ENCODE data around the gene MEIS3. TPM values are rescaled to one million over a fixed set of nuclear protein-coding genes. Genes with fewer than 3 reads are reported as not detected.
"Not testable (repeated sequence)": the region's sequence is repeated elsewhere in the genome, so short reads cannot be mapped to it uniquely, and the experiment has no call there.

MEIS3 gene
- polyA plus RNA-seq, 1 donor, result 19.7 TPM

DNA sequence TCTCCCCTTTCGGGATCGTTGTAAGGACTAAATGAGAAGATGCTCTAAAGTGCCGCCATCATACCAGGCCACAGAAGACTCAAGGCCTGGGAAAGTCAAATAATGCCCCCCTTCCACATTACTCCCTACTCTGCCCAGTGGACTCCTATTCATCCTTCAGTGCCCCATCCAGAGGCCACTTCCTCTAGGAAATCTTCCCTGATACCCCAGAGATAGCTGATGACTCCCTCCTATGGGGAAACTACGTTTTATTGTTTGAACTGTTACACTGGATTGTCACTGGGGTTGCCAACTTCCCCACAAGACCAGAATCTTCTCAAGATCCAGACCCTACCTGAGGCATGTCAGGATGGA, 14.2 kb downstream of the MEIS3 start:
- Histone ChIP-seq H3K36me3 (ENCODE audit: control insufficient read depth, insufficient read depth, low read length) (no peaks in the 10 kb centered on the region), H3K4me3 (ENCODE audit: low read length) (no peak overlapping the region), H3K4me1 (ENCODE audit: control insufficient read depth, insufficient read depth, low read length) (no peaks in the 10 kb centered on the region), H3K9me3 (ENCODE audit: control insufficient read depth, low read depth, low read length) (no peaks in the 10 kb centered on the region), H3K27me3 (ENCODE audit: control insufficient read depth, insufficient read depth, low read length) (peaks cover 12% of the 10 kb centered on the region), H3K27ac (ENCODE audit: low read length) (no peak overlapping the region)
- DNase-seq, result no peak
- 100% methylated on average over 2 of the region's 4 CpGs for WGBS (ENCODE audit: insufficient coverage, low lambda C conversion rate)

DNA sequence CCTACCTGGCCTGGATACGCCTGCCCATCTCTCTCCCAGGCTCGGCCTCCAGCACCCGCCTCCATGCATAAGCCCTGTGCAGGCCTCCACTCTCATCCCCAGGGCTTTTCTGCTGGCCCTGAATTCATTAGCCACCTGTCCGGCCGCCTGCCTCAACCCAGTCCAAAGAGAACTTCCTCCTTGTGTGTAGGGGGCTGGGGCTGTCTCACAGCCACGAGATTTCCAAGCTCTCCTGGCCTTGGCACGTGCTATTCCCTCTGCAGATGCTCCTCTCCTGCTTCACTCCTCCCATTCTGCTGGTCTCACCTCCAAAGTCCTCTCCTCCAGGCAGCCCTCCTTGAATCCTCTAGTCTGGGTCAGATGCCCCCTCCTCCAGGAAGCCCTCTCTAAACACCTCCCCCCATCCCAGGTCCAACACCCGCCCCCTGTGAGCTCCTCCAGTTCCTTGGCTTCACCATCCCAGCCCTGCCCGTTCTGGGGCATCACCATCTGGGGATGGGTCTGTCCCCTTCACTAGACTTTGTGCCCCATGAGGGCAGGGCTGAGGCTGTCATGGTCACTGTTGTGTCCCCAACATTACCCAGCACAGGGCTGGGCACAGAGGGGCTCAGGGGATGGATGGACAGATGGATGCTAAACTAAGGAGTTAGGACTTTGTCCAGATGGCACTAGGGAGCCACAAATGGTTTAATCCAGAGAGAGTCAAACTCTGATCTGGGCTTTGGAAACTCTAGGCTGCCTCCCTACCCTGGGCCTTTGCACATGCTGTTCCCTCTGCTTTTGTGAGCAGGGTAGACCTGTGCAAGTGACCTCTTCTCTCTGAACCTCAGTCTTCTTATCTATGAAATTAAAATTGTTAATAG, 14.8 kb downstream of the MEIS3 start:
- Histone ChIP-seq H3K4me3 (ENCODE audit: low read length) (no peak overlapping the region), H3K36me3 (ENCODE audit: control insufficient read depth, insufficient read depth, low read length) (no peaks in the 10 kb centered on the region), H3K27ac (ENCODE audit: low read length) (no peak overlapping the region), H3K9me3 (ENCODE audit: control insufficient read depth, low read depth, low read length) (no peaks in the 10 kb centered on the region), H3K4me1 (ENCODE audit: control insufficient read depth, insufficient read depth, low read length) (no peaks in the 10 kb centered on the region), H3K27me3 (ENCODE audit: control insufficient read depth, insufficient read depth, low read length) (peaks cover 13% of the 10 kb centered on the region)
- no CpG with 5 or more reads among the region's 9 CpGs for WGBS (ENCODE audit: insufficient coverage, low lambda C conversion rate)
- no peak for DNase-seq

DNA sequence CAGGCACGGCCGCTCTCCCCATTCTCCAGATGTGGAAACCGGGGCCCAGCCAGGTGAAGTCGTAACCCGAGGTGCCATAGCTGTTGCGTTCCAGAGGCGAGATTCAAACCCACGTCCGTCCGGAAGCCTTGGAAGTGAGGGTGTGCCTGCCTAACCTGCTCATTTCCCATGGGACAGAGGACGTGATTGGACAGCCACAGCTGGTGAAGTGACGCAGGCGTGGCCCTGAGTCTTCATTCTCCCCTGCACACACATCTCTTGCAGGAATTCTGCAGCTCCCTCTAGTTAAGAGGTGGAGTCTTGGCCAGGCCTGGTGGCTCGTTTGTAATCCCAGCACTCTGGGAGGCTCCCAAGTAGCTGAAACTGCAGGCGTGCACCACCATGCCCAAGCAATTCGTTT, 16.8 kb downstream of the MEIS3 start:
- no CpG with 5 or more reads among the region's 16 CpGs for WGBS (ENCODE audit: insufficient coverage, low lambda C conversion rate)
- Histone ChIP-seq H3K4me1 (ENCODE audit: control insufficient read depth, insufficient read depth, low read length) (no peaks in the 10 kb centered on the region), H3K9me3 (ENCODE audit: control insufficient read depth, low read depth, low read length) (no peaks in the 10 kb centered on the region), H3K4me3 (ENCODE audit: low read length) (no peak overlapping the region), H3K36me3 (ENCODE audit: control insufficient read depth, insufficient read depth, low read length) (no peaks in the 10 kb centered on the region), H3K27me3 (ENCODE audit: control insufficient read depth, insufficient read depth, low read length) (peaks cover 26% of the 10 kb centered on the region), H3K27ac (ENCODE audit: low read length) (no peak overlapping the region)
- DNase-seq, result no peak

DNA sequence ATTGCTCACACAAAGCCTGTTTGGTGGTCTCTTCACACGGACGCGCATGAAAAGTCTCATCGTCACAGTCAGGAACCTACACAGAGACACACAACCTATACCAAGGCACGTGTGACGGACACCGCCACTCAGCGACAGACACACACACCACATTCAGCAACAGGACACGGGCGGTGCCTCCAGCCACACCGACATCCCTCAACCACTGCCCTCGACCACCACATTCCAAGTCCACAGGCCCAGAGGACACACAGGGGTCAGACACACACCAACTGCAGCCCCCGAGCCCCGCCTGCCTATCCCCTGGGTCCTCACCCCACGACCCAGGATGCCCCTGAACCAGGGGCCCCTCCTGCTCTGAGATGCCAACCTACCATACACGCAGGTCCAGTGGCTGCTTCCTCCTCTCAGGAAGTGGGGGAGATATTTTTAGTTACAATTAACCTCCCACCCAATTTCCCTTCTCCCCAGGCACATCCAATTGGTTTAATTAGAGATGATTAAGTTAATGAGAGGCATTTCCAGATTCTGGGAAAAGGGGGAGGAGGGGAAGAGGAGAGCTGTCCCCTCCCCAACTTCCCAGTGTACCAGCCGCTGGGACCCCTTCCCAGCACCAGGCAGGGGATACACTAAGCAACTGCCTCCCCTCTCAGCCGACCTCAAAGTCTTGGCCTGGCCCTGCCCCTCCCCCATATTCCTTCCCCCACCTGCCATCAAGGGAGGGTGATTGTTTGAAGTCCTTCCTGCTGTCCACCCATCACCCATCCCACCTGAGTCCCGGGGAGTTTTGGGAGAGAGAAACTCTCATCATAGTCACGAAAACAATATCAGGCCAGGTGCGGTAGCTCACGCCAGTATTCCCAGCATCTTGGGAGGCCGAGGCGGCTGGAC, 20.4 kb downstream of the MEIS3 start:
- whole genome bisulfite sequencing (ENCODE audit: insufficient coverage, low lambda C conversion rate), result no CpG with 5 or more reads among the region's 24 CpGs
- Histone ChIP-seq H3K4me1 (ENCODE audit: control insufficient read depth, insufficient read depth, low read length) (no peaks in the 10 kb centered on the region), H3K27me3 (ENCODE audit: control insufficient read depth, insufficient read depth, low read length) (peaks cover 13% of the 10 kb centered on the region), H3K36me3 (ENCODE audit: control insufficient read depth, insufficient read depth, low read length) (no peaks in the 10 kb centered on the region), H3K4me3 (ENCODE audit: low read length) (no peak overlapping the region), H3K27ac (ENCODE audit: low read length) (no peak overlapping the region), H3K9me3 (ENCODE audit: control insufficient read depth, low read depth, low read length) (no peaks in the 10 kb centered on the region)
- no peak for DNase-seq

DNA sequence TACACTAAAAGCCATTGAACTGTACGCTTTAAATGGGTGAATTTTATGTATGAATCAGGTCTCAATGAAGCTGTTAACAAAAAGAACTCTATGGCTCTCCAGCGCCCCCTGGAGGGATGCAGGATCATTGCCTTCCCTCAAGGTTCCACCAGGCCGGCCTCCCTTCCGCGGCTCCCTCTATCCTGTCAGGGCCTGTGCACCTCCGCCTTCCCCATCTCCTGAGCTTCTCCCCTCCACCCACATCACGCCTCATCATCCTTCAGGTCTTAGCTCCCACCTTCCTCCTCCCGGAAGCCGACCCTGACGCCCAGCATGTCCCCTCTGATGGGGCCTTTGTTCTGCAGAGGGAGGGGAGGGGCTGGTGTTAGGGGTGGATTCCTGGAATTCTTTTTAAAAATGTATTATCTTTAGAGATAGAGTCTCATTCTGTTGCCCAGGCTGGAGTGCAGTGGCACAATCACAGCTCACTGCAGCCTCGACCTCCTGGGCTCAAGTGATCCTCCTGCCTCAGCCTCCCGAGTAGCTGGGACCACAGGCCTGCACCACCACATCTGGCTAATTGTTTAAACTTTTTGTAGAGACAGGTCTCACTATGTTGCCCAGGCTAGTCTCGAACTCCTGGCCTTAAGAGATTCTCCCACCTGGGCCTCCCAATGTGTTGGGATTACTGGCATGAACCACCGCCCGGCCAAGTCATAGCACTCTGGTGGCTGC, 27.7 kb downstream of the MEIS3 start:
- H3K27ac ChIP-seq (ENCODE audit: low read length), result no peak overlapping the region
- H3K36me3 ChIP-seq (ENCODE audit: control insufficient read depth, insufficient read depth, low read length), result no peaks in the 10 kb centered on the region
- H3K4me1 ChIP-seq (ENCODE audit: control insufficient read depth, insufficient read depth, low read length), result no peaks in the 10 kb centered on the region
- H3K4me3 ChIP-seq (ENCODE audit: low read length), result no peak overlapping the region
- WGBS (ENCODE audit: insufficient coverage, low lambda C conversion rate), result no CpG with 5 or more reads among the region's 15 CpGs
- H3K27me3 ChIP-seq (ENCODE audit: control insufficient read depth, insufficient read depth, low read length), result no peaks in the 10 kb centered on the region
- H3K9me3 ChIP-seq (ENCODE audit: control insufficient read depth, low read depth, low read length), result no peaks in the 10 kb centered on the region
- DNase-seq, result peak; percentile 22 to 29

DNA sequence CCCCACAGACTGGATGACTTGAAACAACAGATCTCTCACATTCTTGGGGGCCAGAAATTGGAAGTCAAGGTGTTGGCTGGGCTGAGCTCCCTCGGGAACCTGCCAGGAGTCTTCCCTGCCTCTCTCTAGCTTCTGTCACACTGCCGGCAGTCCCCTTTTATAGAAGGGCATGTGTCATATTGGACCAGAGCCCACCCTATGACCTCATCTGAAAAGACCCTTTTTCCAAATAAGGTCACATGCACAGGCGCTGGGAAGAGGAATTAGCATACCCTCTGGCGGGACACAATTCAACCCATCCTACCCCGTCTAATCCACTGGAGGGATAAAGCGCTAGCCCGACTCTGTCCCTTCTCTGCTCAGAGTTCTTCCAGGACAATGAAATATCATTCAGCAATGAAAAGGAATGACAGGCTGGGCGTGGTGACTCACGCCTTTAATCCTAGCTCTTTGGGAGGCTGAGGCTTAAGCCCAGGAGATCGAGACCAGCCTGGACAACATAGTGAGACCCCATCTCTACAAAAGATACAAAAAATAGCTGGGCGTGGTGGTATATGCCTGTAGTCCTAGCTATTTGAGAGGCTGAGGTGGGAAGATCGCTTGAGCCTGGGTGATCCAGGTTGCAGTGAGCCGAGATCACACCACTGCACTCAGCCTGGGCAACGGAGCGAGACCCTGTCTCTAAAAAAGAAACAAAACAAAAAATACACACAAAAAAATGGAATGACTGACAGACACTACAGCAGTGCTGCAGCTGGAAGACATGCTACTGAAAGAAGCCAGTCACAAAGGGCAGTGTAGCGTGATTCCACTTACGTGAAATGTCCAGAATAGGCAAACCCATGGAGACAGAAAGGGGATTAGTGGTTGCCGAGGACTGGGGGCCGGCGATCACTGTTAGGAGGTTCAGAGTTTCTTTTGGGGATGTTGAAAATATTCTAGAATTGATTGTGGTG, 28.5 kb downstream of the MEIS3 start:
- Histone ChIP-seq H3K27ac (ENCODE audit: low read length) (no peak overlapping the region), H3K4me3 (ENCODE audit: low read length) (no peak overlapping the region), H3K36me3 (ENCODE audit: control insufficient read depth, insufficient read depth, low read length) (no peaks in the 10 kb centered on the region), H3K9me3 (ENCODE audit: control insufficient read depth, low read depth, low read length) (no peaks in the 10 kb centered on the region), H3K27me3 (ENCODE audit: control insufficient read depth, insufficient read depth, low read length) (no peaks in the 10 kb centered on the region), H3K4me1 (ENCODE audit: control insufficient read depth, insufficient read depth, low read length) (no peaks in the 10 kb centered on the region)
- DNase-seq, result no peak
- WGBS (ENCODE audit: insufficient coverage, low lambda C conversion rate), result no CpG with 5 or more reads among the region's 20 CpGs

DNA sequence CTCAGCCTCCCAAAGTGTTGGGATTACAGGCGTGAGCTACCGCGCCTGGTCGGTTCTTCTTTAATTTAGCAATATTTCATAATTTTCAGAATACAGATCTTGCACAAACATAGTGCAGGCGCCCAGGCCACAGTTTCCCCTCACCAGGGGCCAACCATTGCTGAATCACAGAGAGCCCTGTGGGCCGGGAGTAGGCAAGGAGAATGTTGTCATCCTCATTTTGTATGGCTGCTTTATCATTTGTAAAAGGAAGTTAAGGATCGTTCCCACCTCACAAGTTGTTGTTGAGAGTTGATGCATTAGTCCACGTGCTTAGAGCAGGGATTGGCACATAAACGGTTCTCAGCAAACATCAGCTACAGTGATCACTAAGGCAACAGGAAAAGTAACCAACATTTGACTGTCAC, 30.2 kb downstream of the MEIS3 start:
- no peaks in the 10 kb centered on the region for H3K27me3 ChIP-seq (ENCODE audit: control insufficient read depth, insufficient read depth, low read length)
- H3K4me1 ChIP-seq (ENCODE audit: control insufficient read depth, insufficient read depth, low read length), result no peaks in the 10 kb centered on the region
- no peak overlapping the region for H3K27ac ChIP-seq (ENCODE audit: low read length)
- no peak overlapping the region for H3K4me3 ChIP-seq (ENCODE audit: low read length)
- WGBS (ENCODE audit: insufficient coverage, low lambda C conversion rate), result no CpG with 5 or more reads among the region's 9 CpGs
- no peaks in the 10 kb centered on the region for H3K9me3 ChIP-seq (ENCODE audit: control insufficient read depth, low read depth, low read length)
- H3K36me3 ChIP-seq (ENCODE audit: control insufficient read depth, insufficient read depth, low read length), result no peaks in the 10 kb centered on the region
- no peak for DNase-seq

DNA sequence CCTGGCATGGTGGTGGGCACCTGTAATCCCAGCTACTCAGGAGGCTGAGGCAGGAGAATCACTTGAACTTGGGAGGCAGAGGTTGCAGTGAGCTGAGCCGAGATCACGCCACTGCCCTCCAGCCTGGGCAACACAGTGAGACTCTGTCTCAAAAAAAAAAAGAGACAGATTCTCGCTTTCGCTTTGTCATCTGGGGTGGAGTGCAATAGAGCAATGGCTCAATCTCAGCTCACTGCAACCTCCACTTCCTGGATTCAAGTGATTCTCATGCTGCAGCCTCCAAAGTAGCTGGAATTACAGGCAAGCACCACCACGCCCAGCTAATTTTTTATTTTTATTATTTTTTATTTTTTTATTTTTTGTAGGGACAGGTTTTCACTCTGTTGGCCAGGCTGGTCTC, 30.6 kb downstream of the MEIS3 start:
- DNase-seq; H3K4me1 ChIP-seq (ENCODE audit: control insufficient read depth, insufficient read depth, low read length); H3K9me3 ChIP-seq (ENCODE audit: control insufficient read depth, low read depth, low read length); H3K27me3 ChIP-seq (ENCODE audit: control insufficient read depth, insufficient read depth, low read length); H3K27ac ChIP-seq (ENCODE audit: low read length); H3K36me3 ChIP-seq (ENCODE audit: control insufficient read depth, insufficient read depth, low read length); H3K4me3 ChIP-seq (ENCODE audit: low read length): not testable (repeated sequence)
- 100% methylated on average over 1 of the region's 5 CpGs for WGBS (ENCODE audit: insufficient coverage, low lambda C conversion rate)

DNA sequence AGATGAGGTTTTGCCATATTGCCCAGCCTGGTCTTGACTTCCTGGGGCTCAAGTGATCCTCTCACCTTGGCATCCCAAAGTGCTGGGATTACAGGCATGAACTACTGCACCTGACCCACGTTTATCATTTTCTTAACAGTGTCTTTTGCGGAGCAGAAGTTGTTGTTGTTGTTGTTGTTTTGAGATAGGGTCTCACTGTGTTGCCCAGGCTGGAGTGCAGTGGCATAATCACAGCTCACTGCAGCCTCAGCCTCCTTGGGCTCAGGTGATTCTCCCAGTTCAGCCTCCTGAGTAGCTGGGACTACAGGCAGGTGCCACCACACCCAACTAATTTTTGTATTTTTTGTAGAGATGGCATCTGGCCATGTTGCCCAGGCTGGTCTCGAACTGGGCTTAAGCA, 31.7 kb downstream of the MEIS3 start:
- DNase-seq; H3K4me1 ChIP-seq (ENCODE audit: control insufficient read depth, insufficient read depth, low read length); H3K4me3 ChIP-seq (ENCODE audit: low read length); H3K27ac ChIP-seq (ENCODE audit: low read length); H3K27me3 ChIP-seq (ENCODE audit: control insufficient read depth, insufficient read depth, low read length); H3K9me3 ChIP-seq (ENCODE audit: control insufficient read depth, low read depth, low read length); H3K36me3 ChIP-seq (ENCODE audit: control insufficient read depth, insufficient read depth, low read length): not testable (repeated sequence)
- no CpG with 5 or more reads among the region's 3 CpGs for WGBS (ENCODE audit: insufficient coverage, low lambda C conversion rate)
